Stimulated activated CD4-positive, alpha-beta T cell treated with anti-CD3 and anti-CD28 coated beads, Interleukin-15, amount 100 ng/mL, for 1 hour (primary cell): ENCODE data around the gene SCAF1.

Experiments used
- DNase-seq, 2 donors: peaks; one replicate each; pipeline ENCODE4 v3.0.0-alpha.2; 2020; ENCODE audit warnings: low read depth in 1 of 2, low spot score in 1 of 2

SCAF1 gene

GRCh38 chr19:49704888-49705642 is 63.1 kb downstream of the SCAF1 start:
- DNase-seq: no peak

GRCh38 chr19:49705919-49706318 is 63.9 kb downstream of the SCAF1 start:
- no peak for DNase-seq
